ENCODE results near the gene JPH4.

GRCh38 chr14:23530375-23531055 lies 48.1 kb downstream of the JPH4 start:
- TF ChIP-seq EP300 (IDR thresholded peaks at IDR 0.05): no peak
- TF ChIP-seq, protein P1, sequence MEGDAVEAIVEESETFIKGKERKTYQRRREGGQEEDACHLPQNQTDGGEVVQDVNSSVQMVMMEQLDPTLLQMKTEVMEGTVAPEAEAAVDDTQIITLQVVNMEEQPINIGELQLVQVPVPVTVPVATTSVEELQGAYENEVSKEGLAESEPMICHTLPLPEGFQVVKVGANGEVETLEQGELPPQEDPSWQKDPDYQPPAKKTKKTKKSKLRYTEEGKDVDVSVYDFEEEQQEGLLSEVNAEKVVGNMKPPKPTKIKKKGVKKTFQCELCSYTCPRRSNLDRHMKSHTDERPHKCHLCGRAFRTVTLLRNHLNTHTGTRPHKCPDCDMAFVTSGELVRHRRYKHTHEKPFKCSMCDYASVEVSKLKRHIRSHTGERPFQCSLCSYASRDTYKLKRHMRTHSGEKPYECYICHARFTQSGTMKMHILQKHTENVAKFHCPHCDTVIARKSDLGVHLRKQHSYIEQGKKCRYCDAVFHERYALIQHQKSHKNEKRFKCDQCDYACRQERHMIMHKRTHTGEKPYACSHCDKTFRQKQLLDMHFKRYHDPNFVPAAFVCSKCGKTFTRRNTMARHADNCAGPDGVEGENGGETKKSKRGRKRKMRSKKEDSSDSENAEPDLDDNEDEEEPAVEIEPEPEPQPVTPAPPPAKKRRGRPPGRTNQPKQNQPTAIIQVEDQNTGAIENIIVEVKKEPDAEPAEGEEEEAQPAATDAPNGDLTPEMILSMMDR (IDR thresholded peaks at IDR 0.05): no peak
